SH-SY5Y (cell line): ENCODE results near the gene SRMS.

ENCODE experiments used
- GATA2 ChIP-seq: IDR thresholded peaks from 2 replicates; pipeline ENCODE4 v1.6.1; 2011; ENCODE audit warnings: mild to moderate bottlenecking, low read depth, low read length
- GATA3 ChIP-seq: IDR thresholded peaks from 2 replicates; pipeline ENCODE4 v1.6.1; 2011; ENCODE audit warnings: low read depth, mild to moderate bottlenecking, low read length, moderate library complexity

The SRMS gene

DNA sequence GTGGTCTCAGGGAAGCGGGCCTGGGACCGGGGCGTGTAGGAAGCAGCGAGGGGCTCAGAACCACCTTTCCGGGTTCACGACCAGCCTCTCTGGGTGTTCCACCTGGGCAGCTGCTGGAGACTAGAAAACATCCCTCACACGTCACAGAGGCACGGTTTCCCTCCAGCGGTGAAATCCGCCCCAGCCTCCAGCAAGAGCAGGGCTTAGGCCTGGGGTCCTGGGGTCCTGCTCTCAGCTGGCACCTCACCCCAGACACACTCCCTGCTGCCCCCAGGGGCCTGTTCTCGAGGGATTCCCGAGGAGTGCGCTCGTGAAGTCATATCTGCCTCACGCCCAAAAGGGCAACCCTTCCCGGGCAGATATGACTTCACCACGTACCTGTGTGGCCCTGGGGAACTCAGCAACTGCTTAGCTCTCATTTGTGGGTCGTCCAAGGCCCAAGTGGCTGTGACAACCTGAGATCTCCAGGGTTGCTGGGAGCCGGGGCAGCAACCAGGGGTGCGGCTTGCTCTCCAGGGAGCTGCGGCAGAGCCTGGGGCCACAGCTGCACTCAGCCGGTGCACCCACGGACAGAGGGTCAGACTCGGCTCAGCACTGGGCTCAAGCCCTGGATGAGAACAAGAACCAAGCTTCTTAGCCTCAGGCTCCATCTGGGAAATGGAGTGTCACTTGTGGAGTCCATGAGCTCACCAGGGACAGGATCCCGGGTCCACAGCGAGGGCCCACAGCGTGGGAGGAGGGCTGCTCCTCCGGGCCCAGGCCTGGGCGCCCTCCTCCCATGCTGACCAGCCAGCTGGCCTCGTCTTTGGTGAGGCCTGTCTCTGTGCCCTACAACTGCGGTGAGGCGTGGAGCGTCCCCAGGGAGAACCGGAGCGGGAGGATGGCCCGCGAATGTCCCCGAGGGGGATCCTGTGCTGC, 7.1 kb upstream of the SRMS start:
- TF ChIP-seq GATA3 = no peak
- TF ChIP-seq GATA2 = no peak

DNA sequence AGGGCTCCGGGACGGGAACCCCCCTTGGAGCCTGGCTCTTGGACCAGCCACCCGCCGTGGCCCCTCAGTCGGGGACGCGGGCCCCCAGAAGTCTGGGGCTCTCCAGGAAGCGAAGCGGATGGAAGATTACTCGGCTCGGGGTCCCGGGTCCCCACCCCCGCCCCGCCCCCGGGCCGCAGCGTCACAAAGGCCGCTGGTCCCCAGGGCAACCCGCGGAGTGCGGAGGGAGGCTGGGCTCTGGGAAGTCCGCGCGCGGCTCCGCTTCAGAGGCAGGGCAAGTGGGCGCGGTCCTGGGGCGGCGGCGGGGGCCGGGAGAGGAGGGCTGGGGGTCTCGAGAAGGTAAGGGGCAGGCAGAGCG, 6.4 kb upstream of the SRMS start, which contains the start of gene FNDC11:
Gene FNDC11 (plus strand): TSS at position 227 of the 358 bp plus-strand sequence. CDS start 1,505 bp downstream, outside the sequence.
- TF ChIP-seq GATA3 (no peak), GATA2 (no peak)

DNA sequence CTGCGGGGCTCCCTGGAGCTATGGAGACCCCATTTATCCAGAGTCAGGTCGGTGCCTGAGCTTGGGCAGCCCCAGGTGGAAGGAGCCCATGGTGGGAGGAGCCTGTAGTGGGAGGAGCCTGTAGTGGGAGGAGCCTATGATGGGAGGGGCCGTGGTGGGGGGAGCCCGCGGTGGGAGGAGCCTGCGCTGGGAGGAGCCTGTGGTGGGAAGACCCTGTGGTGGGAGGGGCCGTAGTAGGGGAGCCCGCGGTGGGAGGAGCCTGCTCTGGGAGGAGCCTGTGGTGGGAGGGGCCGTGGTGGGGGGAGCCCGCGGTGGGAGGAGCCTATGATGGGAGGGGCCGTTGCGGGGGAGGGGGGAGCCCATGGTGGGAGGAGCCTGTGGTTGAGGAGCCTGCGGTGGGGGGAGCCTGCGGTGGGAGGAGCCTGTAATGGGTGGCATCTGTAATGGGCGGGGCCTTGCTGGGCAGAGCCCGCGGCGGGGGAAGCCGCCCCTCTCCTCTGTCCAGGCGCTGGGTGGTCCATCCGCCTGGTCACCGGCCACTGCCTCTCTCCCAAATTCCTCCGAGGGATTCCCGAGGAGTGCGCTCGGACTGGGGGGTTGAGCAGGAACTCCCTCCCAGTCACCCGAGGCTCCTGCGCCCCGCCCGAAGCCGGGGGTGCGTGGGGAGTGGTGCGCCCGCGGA, 5.8 kb upstream of the SRMS start:
- no peak for TF ChIP-seq GATA3
- TF ChIP-seq GATA2 = no peak

DNA sequence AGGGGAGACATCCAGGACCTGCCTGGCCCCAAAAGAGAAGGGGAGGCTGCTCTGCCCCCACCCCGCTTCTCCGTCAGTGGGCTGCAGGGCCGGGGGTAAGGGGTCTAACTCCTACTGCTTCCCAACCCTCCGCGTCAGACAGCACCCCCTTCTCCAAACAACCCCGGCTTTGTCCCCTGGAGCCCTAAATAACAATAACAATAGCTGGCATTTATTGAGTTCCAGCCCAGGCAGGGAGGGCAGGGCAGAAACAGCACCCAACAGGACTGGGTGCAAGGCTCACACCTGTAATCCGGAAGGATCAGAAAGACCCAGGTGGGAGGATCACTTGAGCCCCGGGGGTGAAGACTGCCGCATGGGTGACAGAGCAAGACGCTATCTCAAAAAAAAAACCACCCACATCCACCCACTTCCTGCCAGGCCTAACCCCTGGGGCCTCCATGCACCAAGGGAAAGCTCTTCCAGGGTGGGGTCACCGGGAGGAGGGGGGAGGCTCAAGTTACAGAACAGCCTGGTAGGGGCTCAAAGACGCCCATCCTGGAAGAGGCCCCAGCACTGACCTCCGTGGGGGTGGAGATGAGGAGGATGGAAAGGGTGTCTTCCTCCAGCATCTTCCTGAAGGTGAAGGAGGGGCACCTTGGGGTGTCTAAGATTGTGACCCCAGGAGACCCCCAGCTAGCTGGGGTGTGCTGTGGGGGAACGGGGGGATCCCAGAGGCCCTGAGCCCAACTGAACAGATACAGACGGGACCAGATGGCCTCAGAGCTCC, 5.1 kb upstream of the SRMS start:
- TF ChIP-seq GATA3 = no peak
- no peak for TF ChIP-seq GATA2

DNA sequence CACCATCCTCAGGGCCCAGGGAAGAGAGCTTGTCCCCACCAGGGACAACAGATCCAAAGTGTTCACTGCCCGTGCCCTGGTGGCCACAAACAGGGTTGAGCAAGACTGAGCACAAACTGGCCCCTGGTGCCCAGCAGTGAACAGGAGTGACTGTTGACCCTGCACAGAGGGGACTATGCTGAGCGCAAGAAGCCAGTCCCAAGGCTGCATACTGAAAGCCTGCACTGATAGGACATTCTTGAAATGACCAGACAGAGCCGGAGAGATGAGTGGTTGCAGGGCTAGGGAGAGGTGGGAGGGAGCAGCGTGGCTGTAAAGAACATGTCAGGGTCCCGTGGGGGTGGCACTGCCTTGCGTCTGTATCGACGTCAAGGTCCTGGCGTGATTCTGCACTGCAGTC, 3.5 kb upstream of the SRMS start:
- no peak for TF ChIP-seq GATA3
- no peak for TF ChIP-seq GATA2

DNA sequence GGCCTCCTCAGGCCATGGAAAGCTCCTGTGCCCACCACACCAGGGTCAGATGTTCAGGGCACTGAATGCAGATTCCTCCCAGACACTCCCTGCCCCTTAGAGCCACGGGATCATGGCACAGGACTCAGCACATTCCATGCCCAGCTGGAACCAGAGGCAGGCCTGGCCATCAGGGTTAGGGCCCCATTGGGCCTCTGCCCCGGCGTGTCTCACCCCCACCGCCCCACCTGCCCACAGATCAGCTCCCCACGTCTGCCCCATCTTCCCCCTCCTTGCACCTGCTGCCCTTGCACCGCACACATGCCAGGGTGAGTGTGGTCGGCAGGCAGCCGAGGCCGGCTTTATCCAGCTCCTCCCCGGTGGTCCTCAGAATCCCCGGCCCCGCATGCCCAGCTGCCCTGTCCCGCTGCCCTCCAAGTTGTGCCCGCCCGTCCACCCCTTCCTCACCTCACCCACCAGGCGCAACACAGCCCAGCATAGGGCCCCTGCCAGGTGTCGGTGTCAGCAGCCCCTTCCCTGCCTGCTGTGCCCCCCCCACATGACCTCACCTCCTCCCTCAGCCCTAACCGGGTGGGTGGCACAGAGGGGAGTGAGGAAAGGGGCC, 2.2 kb upstream of the SRMS start:
- TF ChIP-seq GATA3 (no peak), GATA2 (no peak)

DNA sequence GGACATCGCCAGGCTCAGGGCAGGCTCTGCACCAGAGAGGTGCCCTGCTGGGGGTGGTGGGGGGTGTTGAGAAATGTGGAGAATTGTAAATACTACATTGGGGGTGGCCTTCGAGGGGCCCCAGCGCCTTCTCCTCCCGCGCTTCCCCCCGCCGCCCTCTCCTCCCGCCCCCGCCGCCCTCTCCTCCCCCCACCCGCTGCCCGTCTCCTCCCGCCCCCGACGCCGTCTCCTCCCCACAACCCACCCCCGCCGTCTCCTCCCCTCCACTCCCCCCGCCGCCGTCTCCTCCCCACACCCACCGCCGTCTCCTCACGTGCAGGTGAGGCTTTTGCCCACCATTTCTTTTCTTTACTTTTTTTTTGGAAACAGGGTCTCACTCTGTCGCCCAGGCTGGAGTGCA, 1.5 kb upstream of the SRMS start:
- TF ChIP-seq GATA2 (no peak), GATA3 (no peak)

DNA sequence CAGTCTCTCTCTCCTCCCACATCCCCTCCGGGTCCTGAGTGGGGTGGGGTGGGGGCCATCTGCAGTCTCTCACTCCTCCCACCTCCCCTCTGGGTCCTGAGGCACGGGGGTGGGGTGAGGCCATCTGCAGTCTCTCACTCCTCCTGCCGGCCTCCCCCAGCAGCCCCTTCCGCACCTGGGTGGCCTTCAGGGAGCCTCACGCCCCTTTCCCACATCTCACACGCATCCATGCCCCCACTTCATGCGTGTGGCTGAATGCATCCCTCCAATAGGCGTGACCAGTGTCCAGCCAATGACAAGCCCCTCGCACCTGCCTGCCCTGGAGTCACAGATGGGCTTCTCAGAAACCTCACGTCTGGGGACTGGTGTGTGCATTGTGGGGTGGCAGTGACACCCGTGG, 993 bp upstream of the SRMS start:
- no peak for TF ChIP-seq GATA2
- TF ChIP-seq GATA3 = no peak

DNA sequence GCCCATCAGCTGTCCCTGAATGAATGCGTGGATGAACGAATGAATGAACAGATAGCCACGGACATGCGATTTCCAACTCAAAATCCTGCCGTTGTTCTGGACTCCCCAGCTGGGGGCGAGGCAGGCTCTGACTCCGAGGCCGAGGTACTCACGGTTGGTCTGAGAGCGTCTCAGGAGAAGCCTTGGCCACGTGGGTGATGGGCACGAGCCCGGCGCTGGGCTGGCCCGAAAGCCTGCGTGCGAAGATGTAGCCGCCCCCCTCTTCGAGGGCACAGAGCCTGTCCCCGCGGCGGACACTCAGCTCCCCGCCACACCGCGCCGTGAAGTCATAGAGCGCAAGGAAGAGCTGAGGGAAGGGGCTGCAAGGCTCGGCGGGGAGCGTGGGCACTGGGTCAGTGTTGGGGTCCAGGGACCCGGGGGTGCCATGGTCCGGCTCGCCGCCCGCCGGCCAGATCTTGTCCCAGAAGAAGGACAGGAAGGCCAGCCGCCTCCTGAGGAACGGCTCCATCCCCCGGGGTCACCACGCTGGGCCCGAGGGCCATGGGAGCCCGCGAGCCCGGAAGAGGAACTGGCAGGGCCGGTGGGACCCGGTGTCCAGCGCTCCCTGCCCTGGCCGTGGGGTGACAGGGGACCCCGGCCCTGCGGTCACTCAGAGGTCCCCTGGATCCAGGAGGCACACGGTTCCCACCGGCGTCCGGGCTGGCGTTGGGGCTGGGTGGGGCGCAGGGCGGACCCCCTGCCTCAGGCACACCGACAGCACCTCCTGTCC, 409 bp downstream of the SRMS start:
- no peak for TF ChIP-seq GATA3
- TF ChIP-seq GATA2 = no peak

DNA sequence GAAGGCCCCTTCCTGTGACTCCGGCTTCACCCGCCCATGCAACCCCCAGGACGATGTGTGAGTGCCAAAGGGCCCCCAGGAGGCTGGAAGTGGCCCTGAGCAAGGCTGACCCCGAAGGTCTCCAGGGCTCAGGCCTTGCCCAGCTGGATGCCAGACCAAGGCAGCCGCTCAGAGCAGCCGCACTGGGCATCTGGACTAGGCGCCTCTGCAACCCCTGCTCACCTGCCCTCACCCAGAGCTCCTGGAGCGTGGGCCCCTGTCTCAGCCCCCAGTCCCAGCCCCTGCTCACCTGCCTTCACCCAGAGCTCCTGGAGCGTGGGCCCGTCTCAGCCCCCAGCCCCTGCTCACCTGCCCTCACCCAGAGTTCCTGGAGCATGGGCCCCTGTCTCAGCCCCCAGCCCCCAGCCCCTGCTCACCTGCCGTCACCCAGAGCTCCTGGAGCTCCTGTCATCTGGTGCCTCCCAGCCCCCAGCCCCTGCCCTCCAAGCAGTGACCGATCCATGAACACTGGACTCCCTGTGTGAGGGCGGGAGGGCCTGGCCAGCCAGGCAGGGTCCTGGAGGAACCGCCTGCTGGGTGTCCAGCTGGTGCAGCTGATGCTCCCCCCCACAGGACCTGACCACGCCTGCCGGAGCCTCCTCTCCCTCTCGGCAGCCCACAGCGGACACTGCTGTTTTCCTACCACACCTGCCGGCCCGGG, 1.1 kb downstream of the SRMS start:
- no peak for TF ChIP-seq GATA3
- no peak for TF ChIP-seq GATA2

DNA sequence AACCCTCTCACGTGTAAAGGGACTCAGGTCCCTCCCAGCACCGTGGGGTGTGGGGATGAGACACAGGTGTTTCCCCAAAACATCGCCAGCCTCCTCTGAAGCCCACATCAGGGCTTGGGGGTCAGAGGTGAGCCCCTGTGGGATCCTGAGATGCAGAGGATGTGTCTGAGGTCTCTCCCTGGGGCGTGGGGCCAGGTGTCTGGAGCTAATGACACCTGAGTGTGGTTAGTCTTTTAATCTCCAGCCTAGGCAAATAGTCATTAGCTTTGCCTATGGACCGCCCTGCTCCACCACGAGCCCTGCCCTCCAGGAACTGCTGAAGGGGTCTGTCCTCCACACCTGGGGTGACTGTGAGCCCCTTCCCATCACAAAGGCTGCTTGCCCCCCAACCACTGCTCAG, 1.7 kb downstream of the SRMS start:
- TF ChIP-seq GATA2 = no peak
- TF ChIP-seq GATA3 = no peak

DNA sequence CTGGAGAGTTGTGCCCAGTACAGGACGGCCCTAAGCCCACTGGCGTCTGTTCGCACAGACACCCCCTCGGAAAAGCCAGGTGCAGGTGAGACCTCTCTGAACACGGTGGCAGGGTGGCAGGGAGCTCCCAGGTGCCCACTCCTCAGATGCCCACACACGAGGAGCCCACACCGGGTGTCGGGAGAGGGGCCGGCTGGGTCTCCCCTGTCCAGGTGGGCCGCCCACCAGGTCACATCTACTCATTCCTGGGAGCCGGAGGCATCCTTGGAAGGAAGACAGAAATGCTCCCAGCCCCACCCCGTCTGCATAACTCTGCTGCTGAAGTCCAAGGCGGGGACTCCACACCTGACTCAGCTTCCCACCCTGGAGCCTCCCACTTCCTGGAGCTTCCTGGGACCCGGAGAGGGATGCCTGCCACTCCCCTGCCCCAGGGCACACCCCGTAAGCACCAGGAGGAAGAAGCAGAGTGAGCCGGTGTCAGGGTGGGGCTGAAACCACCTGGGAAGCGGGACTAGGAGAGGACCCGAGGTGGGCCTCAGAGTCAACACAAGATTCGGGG, 2.5 kb downstream of the SRMS start:
- TF ChIP-seq GATA2 = no peak
- no peak for TF ChIP-seq GATA3

DNA sequence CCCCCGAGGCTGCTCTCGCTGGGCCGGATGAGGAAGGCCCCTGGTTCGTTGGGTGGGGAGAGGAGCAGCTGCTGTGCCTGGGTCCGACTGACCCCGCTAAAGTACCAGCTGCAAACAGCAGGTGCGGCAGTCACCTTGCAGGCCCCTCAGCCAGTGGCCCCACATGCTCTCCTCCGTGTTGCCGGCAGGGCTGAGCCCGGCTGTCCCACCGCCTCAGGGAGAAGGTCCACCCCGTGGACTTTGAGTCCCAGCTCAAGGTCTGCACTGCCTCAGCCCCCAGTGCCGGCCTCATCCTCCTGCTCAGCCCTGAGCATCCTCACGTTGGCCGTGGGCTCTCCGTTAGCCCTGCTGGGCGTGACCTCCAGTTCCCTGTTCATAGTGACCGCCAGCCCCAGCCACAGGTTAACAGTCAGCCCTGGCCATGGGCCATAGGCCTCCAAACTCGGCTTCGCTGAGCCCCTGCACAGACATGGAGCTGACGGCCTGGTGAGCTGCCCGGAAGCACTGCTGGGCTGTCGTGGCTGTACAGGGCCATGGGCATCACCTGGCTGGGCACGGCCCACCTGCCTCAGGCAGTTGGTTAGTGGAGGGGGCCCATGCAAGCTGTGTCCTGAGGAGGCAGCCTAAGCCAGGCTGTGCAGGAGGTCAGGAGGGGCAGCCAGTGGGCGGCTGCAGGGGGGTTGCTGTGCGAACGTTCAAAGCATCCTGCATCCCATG, 3.1 kb downstream of the SRMS start:
- no peak for TF ChIP-seq GATA2
- TF ChIP-seq GATA3 = no peak
